ENCODE measurements around the gene DHX9.
A peak's percentile ranks its signal among the peaks of the same experiment; 100 is the strongest.

The DHX9 gene

GRCh38 chr1:182841368-182841988 lies 2.3 kb downstream of the DHX9 start:
- no peak for DNase-seq

GRCh38 chr1:182842265-182842664 lies 3.1 kb downstream of the DHX9 start:
- DNase-seq: no peak

GRCh38 chr1:182845379-182845778 lies 6.2 kb downstream of the DHX9 start:
- DNase-seq: no peak

GRCh38 chr1:182845894-182846293 lies 6.7 kb downstream of the DHX9 start:
- DNase-seq: no peak

- DNase-seq: no peak
These were observed 8.0 kb downstream of the DHX9 start for GRCh38 chr1:182847105-182847504.

- DNase-seq: no peak
These were observed 9.6 kb downstream of the DHX9 start for GRCh38 chr1:182848736-182849135.

- DNase-seq: no peak
These were observed 11.2 kb downstream of the DHX9 start for GRCh38 chr1:182850319-182850718.

- DNase-seq: no peak
These were observed 12.7 kb downstream of the DHX9 start for GRCh38 chr1:182851825-182852224.

- DNase-seq: no peak
These were observed 16.8 kb downstream of the DHX9 start for GRCh38 chr1:182855911-182856310.

GRCh38 chr1:182857212-182857611 lies 18.1 kb downstream of the DHX9 start:
- no peak for DNase-seq

GRCh38 chr1:182860658-182861057 lies 21.5 kb downstream of the DHX9 start:
- no peak for DNase-seq

GRCh38 chr1:182861994-182862393 lies 22.8 kb downstream of the DHX9 start:
- DNase-seq: peak; percentile 17

- DNase-seq: no peak
These were observed 23.7 kb downstream of the DHX9 start for GRCh38 chr1:182862827-182863226.

- DNase-seq: no peak
These were observed 24.8 kb downstream of the DHX9 start for GRCh38 chr1:182863940-182864339.

GRCh38 chr1:182867861-182868260 lies 28.7 kb downstream of the DHX9 start:
- no peak for DNase-seq

GRCh38 chr1:182869241-182869666 lies 30.1 kb downstream of the DHX9 start:
- DNase-seq: no peak

- no peak for DNase-seq
These were observed 33.7 kb downstream of the DHX9 start for GRCh38 chr1:182872881-182873280.

GRCh38 chr1:182875889-182876288 lies 36.7 kb downstream of the DHX9 start:
- DNase-seq: no peak

- DNase-seq: no peak
These were observed 38.2 kb downstream of the DHX9 start for GRCh38 chr1:182877331-182877730.

- DNase-seq: no peak
These were observed 38.7 kb downstream of the DHX9 start for GRCh38 chr1:182877842-182878241.

GRCh38 chr1:182884872-182885271 lies 45.7 kb downstream of the DHX9 start:
- DNase-seq: no peak

- no peak for DNase-seq
These were observed 46.4 kb downstream of the DHX9 start for GRCh38 chr1:182885591-182885990.

GRCh38 chr1:182886985-182887384 lies 47.8 kb downstream of the DHX9 start:
- no peak for DNase-seq

- no peak for DNase-seq
These were observed 49.8 kb downstream of the DHX9 start for GRCh38 chr1:182888736-182889531.

GRCh38 chr1:182889997-182890396 lies 50.9 kb downstream of the DHX9 start:
- peak; percentile 58 for DNase-seq
